ENCODE data around the gene PORCN. TPM values are rescaled to one million over a fixed set of nuclear protein-coding genes. Genes with fewer than 3 reads are reported as not detected.

Gene PORCN
- total RNA-seq, 4 donors from 2014 or later, result 3.7 to 11.4 (median 5.2) TPM

GRCh38 chrX:48489892-48490291 lies 18.9 kb upstream of the PORCN start:
- H3K27ac ChIP-seq, result no peak overlapping the region
- TF ChIP-seq POLR2A (IDR thresholded peaks at IDR 0.05), result no peak
- no peak for TF ChIP-seq CTCF (IDR thresholded peaks at IDR 0.05)
- H3K4me1 ChIP-seq, result no peaks in the 10 kb centered on the region
- H3K36me3 ChIP-seq, result no peaks in the 10 kb centered on the region
- DNase-seq, result no peak
- no peaks in the 10 kb centered on the region for H3K9me3 ChIP-seq
- no peak overlapping the region for H3K4me3 ChIP-seq
- no peaks in the 10 kb centered on the region for H3K27me3 ChIP-seq

- H3K27ac ChIP-seq, result no peak overlapping the region
- DNase-seq, result no peak
- H3K4me1 ChIP-seq, result no peaks in the 10 kb centered on the region
Measured at GRCh38 chrX:48490661-48491060, 18.1 kb upstream of the PORCN start.

GRCh38 chrX:48491809-48492208 lies 17.0 kb upstream of the PORCN start:
- no peaks in the 10 kb centered on the region for H3K36me3 ChIP-seq
- DNase-seq, result no peak
- H3K4me3 ChIP-seq, result no peak overlapping the region
- H3K27me3 ChIP-seq, result no peaks in the 10 kb centered on the region
- TF ChIP-seq CTCF (IDR thresholded peaks at IDR 0.05), result no peak
- no peak for TF ChIP-seq POLR2A (IDR thresholded peaks at IDR 0.05)
- no peak overlapping the region for H3K27ac ChIP-seq
- H3K9me3 ChIP-seq, result no peaks in the 10 kb centered on the region
- H3K4me1 ChIP-seq, result no peaks in the 10 kb centered on the region

More at GRCh38 chrX:48490661-48491060, 18.1 kb upstream of the PORCN start:
- Histone ChIP-seq H3K27me3 (no peaks in the 10 kb centered on the region), H3K4me3 (no peak overlapping the region), H3K36me3 (no peaks in the 10 kb centered on the region), H3K9me3 (no peaks in the 10 kb centered on the region)
- TF ChIP-seq POLR2A (IDR thresholded peaks at IDR 0.05) (no peak), CTCF (IDR thresholded peaks at IDR 0.05) (no peak)

GRCh38 chrX:48492293-48492910 lies 16.4 kb upstream of the PORCN start:
- Histone ChIP-seq H3K27ac (no peak overlapping the region), H3K36me3 (no peaks in the 10 kb centered on the region), H3K27me3 (no peaks in the 10 kb centered on the region), H3K9me3 (no peaks in the 10 kb centered on the region), H3K4me1 (no peaks in the 10 kb centered on the region), H3K4me3 (no peak overlapping the region)
- DNase-seq, result no peak
- TF ChIP-seq POLR2A (IDR thresholded peaks at IDR 0.05), result no peak
- TF ChIP-seq CTCF (IDR thresholded peaks at IDR 0.05), result no peak

GRCh38 chrX:48493890-48494364 lies 14.9 kb upstream of the PORCN start:
- no peaks in the 10 kb centered on the region for H3K27me3 ChIP-seq
- no peak overlapping the region for H3K27ac ChIP-seq
- no peaks in the 10 kb centered on the region for H3K4me1 ChIP-seq
- DNase-seq, result no peak
- TF ChIP-seq POLR2A (IDR thresholded peaks at IDR 0.05) (no peak), CTCF (IDR thresholded peaks at IDR 0.05) (peak in 3 of 6 experiments; percentile 6 to 20 (median 16))
- H3K36me3 ChIP-seq, result no peaks in the 10 kb centered on the region
- no peak overlapping the region for H3K4me3 ChIP-seq
- no peaks in the 10 kb centered on the region for H3K9me3 ChIP-seq
